Measurements from ENCODE around the gene HMGA1. TPM values are rescaled to one million over a fixed set of nuclear protein-coding genes. Genes with fewer than 3 reads are reported as not detected.

The HMGA1 gene
- total RNA-seq, 8 experiments from 2014 or later, result 62.9 to 254 (median 104) TPM

- Histone ChIP-seq H3K4me1 (replicated peaks in 1 of 2) (peaks cover 17 to 26% of the 10 kb centered on the region in 2 donors), H3K4me3 (peak overlapping the region; percentile 46 to 94 (median 70)), H3K27ac (peak overlapping the region; percentile 81 to 84)
- in situ Hi-C loops (cut with MboI; ENCODE audit: low pct_unique_long_range_greater_than_20kb in 2 of 9, low sequenced_read_pairs in 9 of 9, unreplicated experiment in 9 of 9), result loop anchor here in 1 of 9 experiments (25.0 kb wide), 1 partner anchor 174 kb away; no protein-coding TSS in a partner anchor
- 0 to 12% (median 3%) methylated on average over 1 to 5 of the region's 64 CpGs; no CpG with 5 or more reads in 4 of the 10 experiments for WGBS, 10 experiments
- ATAC-seq (replicated peaks in 6 of 8), result peak in 7 of 8 experiments; percentile 5 to 25 (median 12)
These were observed 1.3 kb downstream of the HMGA1 start for GRCh38 chr6:34237722-34238584.

GRCh38 chr6:34238585-34239499 is 2.2 kb downstream of the HMGA1 start:
- Histone ChIP-seq H3K4me1 (replicated peaks in 1 of 2) (peaks cover 22 to 26% of the 10 kb centered on the region in 2 donors), H3K4me3 (peak overlapping the region; percentile 46 to 94 (median 70)), H3K27ac (no peak overlapping the region)
- in situ Hi-C loops (cut with MboI; ENCODE audit: low pct_unique_long_range_greater_than_20kb in 2 of 9, low sequenced_read_pairs in 9 of 9, unreplicated experiment in 9 of 9), result loop anchor here in 1 of 9 experiments (25.0 kb wide), 1 partner anchor 173 kb away; no protein-coding TSS in a partner anchor
- ATAC-seq (replicated peaks in 6 of 8), result peak in 5 of 8 experiments; percentile 6 to 39 (median 23)
- WGBS, 10 experiments, result 20 to 100% (median 50%) methylated on average over 1 to 9 of the region's 14 CpGs

- peaks cover 26 to 30% of the 10 kb centered on the region in 2 donors for H3K4me1 ChIP-seq (replicated peaks in 1 of 2)
- no peak overlapping the region for H3K27ac ChIP-seq
- in situ Hi-C loops (cut with MboI; ENCODE audit: low pct_unique_long_range_greater_than_20kb in 2 of 9, low sequenced_read_pairs in 9 of 9, unreplicated experiment in 9 of 9), result loop anchor here in 1 of 9 experiments (25.0 kb wide), 1 partner anchor 173 kb away; no protein-coding TSS in a partner anchor
- ATAC-seq (replicated peaks in 6 of 8), result no peak
- H3K4me3 ChIP-seq, result no peak overlapping the region
- WGBS, 10 experiments, result 67 to 100% (median 84%) methylated on average over 1 to 3 of the region's 3 CpGs; no CpG with 5 or more reads in 6 of the 10 experiments
These were observed 2.8 kb downstream of the HMGA1 start for GRCh38 chr6:34239500-34239825.

GRCh38 chr6:34239893-34240292 is 3.2 kb downstream of the HMGA1 start:
- WGBS, 10 experiments, result 80 to 100% (median 100%) methylated on average over 1 of the region's 2 CpGs; no CpG with 5 or more reads in 6 of the 10 experiments
- no peak for ATAC-seq (replicated peaks in 6 of 8)
- H3K27ac ChIP-seq, result no peak overlapping the region
- no peak overlapping the region for H3K4me3 ChIP-seq
- peaks cover 26 to 32% of the 10 kb centered on the region in 2 donors for H3K4me1 ChIP-seq (replicated peaks in 1 of 2)
- in situ Hi-C loops (cut with MboI; ENCODE audit: low pct_unique_long_range_greater_than_20kb in 2 of 9, low sequenced_read_pairs in 9 of 9, unreplicated experiment in 9 of 9), result loop anchor here in 1 of 9 experiments (25.0 kb wide), 1 partner anchor 172 kb away; no protein-coding TSS in a partner anchor

GRCh38 chr6:34240329-34241248 is 3.9 kb downstream of the HMGA1 start:
- in situ Hi-C loops (cut with MboI; ENCODE audit: low pct_unique_long_range_greater_than_20kb in 2 of 9, low sequenced_read_pairs in 9 of 9, unreplicated experiment in 9 of 9), result loop anchor here in 1 of 9 experiments (25.0 kb wide), 1 partner anchor 172 kb away; no protein-coding TSS in a partner anchor
- Histone ChIP-seq H3K27ac (no peak overlapping the region), H3K4me3 (no peak overlapping the region), H3K4me1 (replicated peaks in 1 of 2) (peaks cover 26 to 32% of the 10 kb centered on the region in 2 donors)
- ATAC-seq (replicated peaks in 6 of 8), result no peak
- WGBS, 10 experiments, result 88 to 100% (median 90%) methylated on average over 2 to 7 of the region's 22 CpGs; no CpG with 5 or more reads in 5 of the 10 experiments

- 72 to 100% (median 95%) methylated on average over 1 to 11 of the region's 13 CpGs; no CpG with 5 or more reads in 2 of the 10 experiments for WGBS, 10 experiments
- Histone ChIP-seq H3K27ac (no peak overlapping the region), H3K4me1 (replicated peaks in 1 of 2) (peaks cover 24 to 28% of the 10 kb centered on the region in 2 donors), H3K4me3 (no peak overlapping the region)
- ATAC-seq (replicated peaks in 6 of 8), result no peak
- in situ Hi-C loops (cut with MboI; ENCODE audit: low pct_unique_long_range_greater_than_20kb in 2 of 9, low sequenced_read_pairs in 9 of 9, unreplicated experiment in 9 of 9), result loop anchor here in 1 of 9 experiments (25.0 kb wide), 1 partner anchor 171 kb away; no protein-coding TSS in a partner anchor
These were observed 4.9 kb downstream of the HMGA1 start for GRCh38 chr6:34241351-34242215.

GRCh38 chr6:34242252-34243130 is 5.8 kb downstream of the HMGA1 start:
- no peak for ATAC-seq (replicated peaks in 6 of 8)
- Histone ChIP-seq H3K4me1 (replicated peaks in 1 of 2) (peaks cover 25 to 29% of the 10 kb centered on the region in 2 donors), H3K27ac (no peak overlapping the region), H3K4me3 (no peak overlapping the region)
- 79 to 100% (median 90%) methylated on average over 1 to 5 of the region's 7 CpGs; no CpG with 5 or more reads in 6 of the 10 experiments for WGBS, 10 experiments
- in situ Hi-C loops (cut with MboI; ENCODE audit: low pct_unique_long_range_greater_than_20kb in 2 of 9, low sequenced_read_pairs in 9 of 9, unreplicated experiment in 9 of 9), result loop anchor here in 1 of 9 experiments (25.0 kb wide), 1 partner anchor 170 kb away; no protein-coding TSS in a partner anchor

- H3K4me3 ChIP-seq, result no peak overlapping the region
- ATAC-seq (replicated peaks in 6 of 8), result no peak
- peaks cover 28 to 37% of the 10 kb centered on the region in 2 donors for H3K4me1 ChIP-seq (replicated peaks in 1 of 2)
- in situ Hi-C loops (cut with MboI; ENCODE audit: low pct_unique_long_range_greater_than_20kb in 2 of 9, low sequenced_read_pairs in 9 of 9, unreplicated experiment in 9 of 9), result loop anchor here in 1 of 9 experiments (25.0 kb wide), 1 partner anchor 169 kb away; no protein-coding TSS in a partner anchor
- no peak overlapping the region for H3K27ac ChIP-seq
- WGBS, 10 experiments, result 20 to 100% (median 82%) methylated on average over 1 to 4 of the region's 5 CpGs; no CpG with 5 or more reads in 6 of the 10 experiments
These were observed 6.6 kb downstream of the HMGA1 start for GRCh38 chr6:34243131-34243771.

GRCh38 chr6:34243901-34244884 is 7.5 kb downstream of the HMGA1 start:
- Histone ChIP-seq H3K27ac (peak overlapping the region in 1 of 2 donors; percentile 8), H3K4me3 (no peak overlapping the region), H3K4me1 (replicated peaks in 1 of 2) (peaks cover 22 to 28% of the 10 kb centered on the region in 2 donors)
- ATAC-seq (replicated peaks in 6 of 8), result peak; percentile 19 to 59 (median 50)
- in situ Hi-C loops (cut with MboI; ENCODE audit: low pct_unique_long_range_greater_than_20kb in 2 of 9, low sequenced_read_pairs in 9 of 9, unreplicated experiment in 9 of 9), result loop anchor here in 1 of 9 experiments (25.0 kb wide), 1 partner anchor 168 kb away; no protein-coding TSS in a partner anchor
- WGBS, 10 experiments, result 100% methylated on average over 1 of the region's 19 CpGs; no CpG with 5 or more reads in 9 of the 10 experiments

Measured in motor neuron (in vitro differentiated cells).